DND-41 (cell line): ENCODE measurements around the gene FGF14.

ENCODE experiments used
- CTCF ChIP-seq: IDR thresholded peaks from 2 replicates; pipeline ENCODE4 v1.5.1; 2012; ENCODE audit warnings: borderline replicate concordance, low read length, moderate library complexity, mild to moderate bottlenecking; ENCODE audit not compliant: poor library complexity, severe bottlenecking; ENCODE audit errors: extremely low read depth
- EZH2 ChIP-seq: IDR thresholded peaks from 3 replicates; pipeline ENCODE4 v1.6.1; 2012; ENCODE audit warnings: borderline replicate concordance, low read depth, mild to moderate bottlenecking, moderate library complexity, low read length, inconsistent platforms; ENCODE audit not compliant: severe bottlenecking

- TF ChIP-seq CTCF (no peak), EZH2 (no peak)
Observed at GRCh38 chr13:102333320-102334198, 68.3 kb downstream of the FGF14 start.
